Activated effector memory CD4-positive, alpha-beta T cell treated with anti-CD3 and anti-CD28 coated beads, Interleukin-2, amount 50 U/mL, for 16 hours (primary cell): ENCODE results near the gene RAB17.
"Not testable (repeated sequence)": the region's sequence is repeated elsewhere in the genome, so short reads cannot be mapped to it uniquely, and the experiment has no call there.

Experiments used
- DNase-seq: peaks from one replicate; pipeline ENCODE4 v3.0.0-alpha.2; 2020

RAB17 gene

GRCh38 chr2:237623428-237624403 is 33.2 kb upstream of the RAB17 start:
- no peak for DNase-seq

- DNase-seq, result no peak
These were observed 27.9 kb upstream of the RAB17 start for GRCh38 chr2:237618449-237618848.

GRCh38 chr2:237617587-237617982 is 27.1 kb upstream of the RAB17 start:
- DNase-seq, result no peak

GRCh38 chr2:237616734-237617586 is 26.4 kb upstream of the RAB17 start:
- no peak for DNase-seq

GRCh38 chr2:237616373-237616733 is 25.8 kb upstream of the RAB17 start:
- DNase-seq, result no peak

GRCh38 chr2:237615631-237616249 is 25.2 kb upstream of the RAB17 start:
- DNase-seq, result no peak

- DNase-seq, result no peak
These were observed 23.7 kb upstream of the RAB17 start for GRCh38 chr2:237614151-237614720.

GRCh38 chr2:237613679-237614078 is 23.1 kb upstream of the RAB17 start:
- no peak for DNase-seq

GRCh38 chr2:237612527-237613357 is 22.2 kb upstream of the RAB17 start:
- no peak for DNase-seq

- not testable (repeated sequence) for DNase-seq
These were observed 16.0 kb upstream of the RAB17 start for GRCh38 chr2:237606522-237606921.

GRCh38 chr2:237604960-237605359 is 14.4 kb upstream of the RAB17 start:
- DNase-seq, result no peak

GRCh38 chr2:237604391-237604790 is 13.9 kb upstream of the RAB17 start:
- no peak for DNase-seq

GRCh38 chr2:237603718-237604362 is 13.3 kb upstream of the RAB17 start:
- peak; percentile 81 for DNase-seq

- DNase-seq, result no peak
These were observed 12.6 kb upstream of the RAB17 start for GRCh38 chr2:237603049-237603717.

GRCh38 chr2:237602409-237602808 is 11.9 kb upstream of the RAB17 start:
- no peak for DNase-seq

GRCh38 chr2:237601453-237602116 is 11.1 kb upstream of the RAB17 start:
- DNase-seq, result no peak

GRCh38 chr2:237600205-237600846 is 9.8 kb upstream of the RAB17 start:
- no peak for DNase-seq

GRCh38 chr2:237599465-237600110 is 9.1 kb upstream of the RAB17 start:
- no peak for DNase-seq
